ENCODE results near the gene CA5A.
"Not testable (repeated sequence)": the region's sequence is repeated elsewhere in the genome, so short reads cannot be mapped to it uniquely, and the experiment has no call there.

CA5A gene

GRCh38 chr16:87946596-87947347 lies 10.4 kb upstream of the CA5A start:
- DNase-seq = no peak

GRCh38 chr16:87945351-87946042 lies 9.2 kb upstream of the CA5A start:
- no peak for DNase-seq

GRCh38 chr16:87942680-87943079 lies 6.4 kb upstream of the CA5A start:
- no peak for DNase-seq

GRCh38 chr16:87939562-87940423 lies 3.5 kb upstream of the CA5A start:
- DNase-seq = no peak

- no peak for DNase-seq
Measured at GRCh38 chr16:87938412-87938949, 2.2 kb upstream of the CA5A start.

- DNase-seq = not testable (repeated sequence)
Measured at GRCh38 chr16:87937231-87937542, 858 bp upstream of the CA5A start.

GRCh38 chr16:87936016-87936374 lies 334 bp downstream of the CA5A start:
- not testable (repeated sequence) for DNase-seq

- not testable (repeated sequence) for DNase-seq
Measured at GRCh38 chr16:87934752-87935425, 1.4 kb downstream of the CA5A start.

GRCh38 chr16:87933140-87933495 lies 3.2 kb downstream of the CA5A start:
- no peak for DNase-seq

GRCh38 chr16:87932475-87933139 lies 3.7 kb downstream of the CA5A start:
- not testable (repeated sequence) for DNase-seq

- DNase-seq = no peak
Measured at GRCh38 chr16:87931504-87931903, 4.8 kb downstream of the CA5A start.

GRCh38 chr16:87930456-87930855 lies 5.9 kb downstream of the CA5A start:
- DNase-seq = no peak

GRCh38 chr16:87929986-87930385 lies 6.3 kb downstream of the CA5A start:
- no peak for DNase-seq

GRCh38 chr16:87927195-87927562 lies 9.2 kb downstream of the CA5A start:
- DNase-seq = no peak

- DNase-seq = no peak
Measured at GRCh38 chr16:87926246-87927194, 9.8 kb downstream of the CA5A start.

GRCh38 chr16:87924811-87925670 lies 11.3 kb downstream of the CA5A start:
- DNase-seq = no peak

GRCh38 chr16:87924041-87924810 lies 12.1 kb downstream of the CA5A start:
- no peak for DNase-seq

- DNase-seq = no peak
Measured at GRCh38 chr16:87922250-87922871, 14.0 kb downstream of the CA5A start.

- DNase-seq = no peak
Measured at GRCh38 chr16:87921236-87921773, 15.0 kb downstream of the CA5A start.
